Effector memory CD8-positive, alpha-beta T cell (primary cell): ENCODE measurements around the gene CMTM2.
A peak's percentile ranks its signal among the peaks of the same experiment; 100 is the strongest.
"Not testable (repeated sequence)": the region's sequence is repeated elsewhere in the genome, so short reads cannot be mapped to it uniquely, and the experiment has no call there.

Experiments
- ATAC-seq: fragments of 150-1000 bp; cut with Tn5 transposase; replicated peaks from 2 replicates; pipeline ENCODE4 v1.10.0; 2021; ENCODE audit warnings: mild to moderate bottlenecking, moderate library complexity
- DNase-seq, 3 experiments: peaks; one replicate each; pipeline ENCODE4 v3.0.0; 2021
- H3K27ac Mint-ChIP-seq, 2 donors: one replicate each; pipeline ENCODE4 v1.8.0; 2022; ENCODE audit warnings: mild to moderate bottlenecking in 2 of 2, mixed read lengths in 2 of 2, moderate library complexity in 2 of 2
- H3K27me3 Mint-ChIP-seq, 2 donors: one replicate each; pipeline ENCODE4 v1.8.0; 2022; ENCODE audit warnings: mixed read lengths in 2 of 2
- H3K36me3 Mint-ChIP-seq: one replicate; pipeline ENCODE4 v1.8.0; 2022; ENCODE audit warnings: mild to moderate bottlenecking, moderate library complexity, mixed read lengths; ENCODE audit not compliant: insufficient read depth
- H3K4me1 Mint-ChIP-seq, 2 donors: one replicate each; pipeline ENCODE4 v1.8.0; 2022; ENCODE audit warnings: low read depth in 2 of 2, mixed read lengths in 2 of 2
- H3K4me3 Mint-ChIP-seq, 2 donors: one replicate each; pipeline ENCODE4 v1.8.0; 2022; ENCODE audit warnings: mild to moderate bottlenecking in 2 of 2, mixed read lengths in 2 of 2, moderate library complexity in 2 of 2
- H3K9me3 Mint-ChIP-seq, 2 donors: one replicate each; pipeline ENCODE4 v1.8.0; 2022; ENCODE audit warnings: mixed read lengths in 2 of 2

Gene CMTM2

GRCh38 chr16:66611911-66612310, 32.6 kb downstream of the CMTM2 start:
- not testable (repeated sequence) for ATAC-seq, H3K4me3 Mint-ChIP-seq, H3K9me3 Mint-ChIP-seq, DNase-seq, H3K27ac Mint-ChIP-seq, H3K27me3 Mint-ChIP-seq
- Mint-ChIP-seq H3K4me1 (peaks cover 12 to 15% of the 10 kb centered on the region in 2 donors), H3K36me3 (peaks cover 63% of the 10 kb centered on the region)

GRCh38 chr16:66612422-66612821, 33.2 kb downstream of the CMTM2 start:
- DNase-seq (no peak), ATAC-seq (no peak)
- no peak overlapping the region for H3K4me3 Mint-ChIP-seq
- no peak overlapping the region for H3K27ac Mint-ChIP-seq
- H3K36me3 Mint-ChIP-seq, result peaks cover 63% of the 10 kb centered on the region
- H3K9me3 Mint-ChIP-seq, result no peaks in the 10 kb centered on the region
- H3K27me3 Mint-ChIP-seq, result no peaks in the 10 kb centered on the region
- H3K4me1 Mint-ChIP-seq, result peaks cover 8 to 10% of the 10 kb centered on the region in 2 donors

GRCh38 chr16:66614161-66614802, 35.0 kb downstream of the CMTM2 start:
- H3K27ac Mint-ChIP-seq, result no peak overlapping the region
- peaks cover 55% of the 10 kb centered on the region for H3K36me3 Mint-ChIP-seq
- DNase-seq, result no peak
- no peaks in the 10 kb centered on the region for H3K9me3 Mint-ChIP-seq
- ATAC-seq, result no peak
- H3K27me3 Mint-ChIP-seq, result no peaks in the 10 kb centered on the region
- no peaks in the 10 kb centered on the region for H3K4me1 Mint-ChIP-seq
- H3K4me3 Mint-ChIP-seq, result no peak overlapping the region

- ATAC-seq (no peak), DNase-seq (no peak)
- Mint-ChIP-seq H3K36me3 (peaks cover 39% of the 10 kb centered on the region), H3K9me3 (no peaks in the 10 kb centered on the region), H3K4me3 (no peak overlapping the region), H3K27me3 (no peaks in the 10 kb centered on the region), H3K27ac (no peak overlapping the region), H3K4me1 (no peaks in the 10 kb centered on the region)
Observed at GRCh38 chr16:66616169-66616568, 36.9 kb downstream of the CMTM2 start.

- H3K4me1 Mint-ChIP-seq, result no peaks in the 10 kb centered on the region
- H3K27ac Mint-ChIP-seq, result peak overlapping the region in 1 of 2 donors; percentile 64
- peaks cover 35% of the 10 kb centered on the region for H3K36me3 Mint-ChIP-seq
- no peaks in the 10 kb centered on the region for H3K9me3 Mint-ChIP-seq
- H3K4me3 Mint-ChIP-seq, result no peak overlapping the region
- DNase-seq, result no peak
- ATAC-seq, result no peak
- no peaks in the 10 kb centered on the region for H3K27me3 Mint-ChIP-seq
Observed at GRCh38 chr16:66616592-66616991, 37.3 kb downstream of the CMTM2 start.

GRCh38 chr16:66617010-66617434, 37.8 kb downstream of the CMTM2 start:
- Mint-ChIP-seq H3K9me3 (no peaks in the 10 kb centered on the region), H3K27ac (peak overlapping the region in 1 of 2 donors; percentile 64), H3K27me3 (no peaks in the 10 kb centered on the region), H3K36me3 (peaks cover 30% of the 10 kb centered on the region), H3K4me3 (no peak overlapping the region), H3K4me1 (no peaks in the 10 kb centered on the region)
- DNase-seq, result no peak
- no peak for ATAC-seq

- no peak for DNase-seq
- H3K27me3 Mint-ChIP-seq, result no peaks in the 10 kb centered on the region
- peaks cover 23% of the 10 kb centered on the region for H3K36me3 Mint-ChIP-seq
- no peak overlapping the region for H3K4me3 Mint-ChIP-seq
- ATAC-seq, result no peak
- H3K27ac Mint-ChIP-seq, result peak overlapping the region; percentile 44 to 64
- no peaks in the 10 kb centered on the region for H3K9me3 Mint-ChIP-seq
- H3K4me1 Mint-ChIP-seq, result no peaks in the 10 kb centered on the region
Observed at GRCh38 chr16:66617728-66618127, 38.5 kb downstream of the CMTM2 start.

- H3K36me3 Mint-ChIP-seq, result peaks cover 15% of the 10 kb centered on the region
- no peaks in the 10 kb centered on the region for H3K4me1 Mint-ChIP-seq
- ATAC-seq (no peak), DNase-seq (no peak)
- H3K27me3 Mint-ChIP-seq, result no peaks in the 10 kb centered on the region
- no peaks in the 10 kb centered on the region for H3K9me3 Mint-ChIP-seq
- no peak overlapping the region for H3K4me3 Mint-ChIP-seq
- H3K27ac Mint-ChIP-seq, result no peak overlapping the region
Observed at GRCh38 chr16:66618588-66619375, 39.5 kb downstream of the CMTM2 start.

- no peak for ATAC-seq
- no peaks in the 10 kb centered on the region for H3K9me3 Mint-ChIP-seq
- H3K36me3 Mint-ChIP-seq, result peaks cover 7% of the 10 kb centered on the region
- H3K4me3 Mint-ChIP-seq, result no peak overlapping the region
- no peak overlapping the region for H3K27ac Mint-ChIP-seq
- no peaks in the 10 kb centered on the region for H3K27me3 Mint-ChIP-seq
- no peaks in the 10 kb centered on the region for H3K4me1 Mint-ChIP-seq
- no peak for DNase-seq
Observed at GRCh38 chr16:66619534-66620428, 40.5 kb downstream of the CMTM2 start.

GRCh38 chr16:66620429-66620795, 41.1 kb downstream of the CMTM2 start:
- H3K27me3 Mint-ChIP-seq, result no peaks in the 10 kb centered on the region
- H3K4me3 Mint-ChIP-seq, result no peak overlapping the region
- ATAC-seq, result no peak
- H3K27ac Mint-ChIP-seq, result no peak overlapping the region
- H3K36me3 Mint-ChIP-seq, result peaks cover 5% of the 10 kb centered on the region
- no peaks in the 10 kb centered on the region for H3K4me1 Mint-ChIP-seq
- H3K9me3 Mint-ChIP-seq, result no peaks in the 10 kb centered on the region
- DNase-seq, result no peak

- no peaks in the 10 kb centered on the region for H3K9me3 Mint-ChIP-seq
- no peak overlapping the region for H3K4me3 Mint-ChIP-seq
- H3K27ac Mint-ChIP-seq, result no peak overlapping the region
- no peaks in the 10 kb centered on the region for H3K27me3 Mint-ChIP-seq
- H3K4me1 Mint-ChIP-seq, result no peaks in the 10 kb centered on the region
- ATAC-seq (no peak), DNase-seq (no peak)
- no peaks in the 10 kb centered on the region for H3K36me3 Mint-ChIP-seq
Observed at GRCh38 chr16:66621973-66622372, 42.7 kb downstream of the CMTM2 start.

GRCh38 chr16:66622863-66623262, 43.6 kb downstream of the CMTM2 start:
- H3K9me3 Mint-ChIP-seq, result no peaks in the 10 kb centered on the region
- no peaks in the 10 kb centered on the region for H3K36me3 Mint-ChIP-seq
- ATAC-seq (no peak), DNase-seq (no peak)
- H3K4me3 Mint-ChIP-seq, result no peak overlapping the region
- no peaks in the 10 kb centered on the region for H3K27me3 Mint-ChIP-seq
- no peaks in the 10 kb centered on the region for H3K4me1 Mint-ChIP-seq
- no peak overlapping the region for H3K27ac Mint-ChIP-seq

- no peaks in the 10 kb centered on the region for H3K27me3 Mint-ChIP-seq
- H3K4me3 Mint-ChIP-seq, result no peak overlapping the region
- H3K27ac Mint-ChIP-seq, result peak overlapping the region in 1 of 2 donors; percentile 44
- H3K4me1 Mint-ChIP-seq, result no peaks in the 10 kb centered on the region
- no peak for DNase-seq
- H3K36me3 Mint-ChIP-seq, result no peaks in the 10 kb centered on the region
- ATAC-seq, result no peak
- no peaks in the 10 kb centered on the region for H3K9me3 Mint-ChIP-seq
Observed at GRCh38 chr16:66623755-66624154, 44.5 kb downstream of the CMTM2 start.
